MCF 10A (cell line): Measurements from ENCODE around the gene ANTKMT. TPM values are rescaled to one million over a fixed set of nuclear protein-coding genes. Genes with fewer than 3 reads are reported as not detected.

Experiments used
- BruUV-seq: library from RNA; stranded (reverse); fragments of 400-500 nt; replicated peaks from 2 replicates; lab custom pipeline; 2021; lab: Mats Ljungman, UMichigan
- CTCF ChIA-PET: fragments of 300-600 bp; sonication (Branson Sonifier 250); formaldehyde crosslinking; extraction: SDS; loops from one replicate; lab custom pipeline; 2021; ENCODE audit warnings: antibody characterized with exemption, inconsistent platforms; lab: Yijun Ruan, JAX
- POLR2A ChIA-PET: fragments of 300-600, 350-650 bp; sonication (Branson Sonifier 250); formaldehyde crosslinking; extraction: SDS; loops from one replicate; lab custom pipeline; 2020; ENCODE audit warnings: antibody characterized with exemption, inconsistent platforms; lab: Yijun Ruan, JAX
- DNase-seq: peaks from one replicate; pipeline ENCODE4 v3.0.0-alpha.2; 2018; ENCODE audit not compliant: unreplicated experiment
- H3K27ac Mint-ChIP-seq: one replicate; pipeline ENCODE4 v1.8.0; 2022; ENCODE audit warnings: mild to moderate bottlenecking, low read depth, mixed read lengths; ENCODE audit not compliant: unreplicated experiment
- H3K27me3 Mint-ChIP-seq: one replicate; pipeline ENCODE4 v1.8.0; 2022; ENCODE audit warnings: mixed read lengths; ENCODE audit not compliant: insufficient read depth, unreplicated experiment
- H3K36me3 Mint-ChIP-seq: one replicate; pipeline ENCODE4 v1.8.0; 2022; ENCODE audit warnings: mild to moderate bottlenecking, moderate library complexity, mixed read lengths; ENCODE audit not compliant: insufficient read depth, unreplicated experiment
- H3K4me1 Mint-ChIP-seq: one replicate; pipeline ENCODE4 v1.8.0; 2022; ENCODE audit warnings: mixed read lengths; ENCODE audit not compliant: insufficient read depth, unreplicated experiment
- H3K4me3 Mint-ChIP-seq: one replicate; pipeline ENCODE4 v1.8.0; 2022; ENCODE audit warnings: mild to moderate bottlenecking, moderate library complexity, mixed read lengths; ENCODE audit not compliant: unreplicated experiment
- H3K9me3 Mint-ChIP-seq: one replicate; pipeline ENCODE4 v1.8.0; 2022; ENCODE audit warnings: mixed read lengths; ENCODE audit not compliant: unreplicated experiment
- CTCF ChIP-seq: fragments of 200-600 bp; IDR thresholded peaks from one replicate; pipeline ENCODE4 v1.8.0; 2022; ENCODE audit warnings: antibody characterized with exemption, mild to moderate bottlenecking; ENCODE audit not compliant: unreplicated experiment
- intact Hi-C: fragments of 100-400 bp; cut with micrococcal nuclease; formaldehyde crosslinking; loops from 2 replicates; pipeline ENCODE4 v1.14.1; 2022
- total RNA-seq: library from RNA; stranded (reverse); gene quantifications from 2 replicates; pipeline ENCODE4 v1.2.3, GENCODE V29; 2022

The ANTKMT gene
- total RNA-seq, 1 experiment from 2014 or later = 54.7 TPM

GRCh38 chr16:674968-675883, 45.7 kb upstream of the ANTKMT start, which contains the start of gene RHBDL1:
Gene RHBDL1 (plus strand): TSS chr16:675671. CDS start chr16:675791, 120 bp downstream.
- CTCF ChIA-PET = no interaction called here
- H3K9me3 Mint-ChIP-seq = no peaks in the 10 kb centered on the region
- POLR2A ChIA-PET = interaction anchor here (0.6 to 2.0 kb wide), 9 partner anchors 9 to 85 kb away, joined by 3 to 17 read pairs (median 3); partner anchors contain the start of genes JMJD8, RAB40C, WDR24 and WDR90
- intact Hi-C loops = no loop called here
- DNase-seq = no peak
- no peak within 1 kb of the TSS for H3K4me3 Mint-ChIP-seq
- H3K27me3 Mint-ChIP-seq = no peaks in the 10 kb centered on the region
- no peaks in the 10 kb centered on the region for H3K4me1 Mint-ChIP-seq
- no peak for TF ChIP-seq CTCF
- BruUV-seq = no TSS peak
- H3K36me3 Mint-ChIP-seq = peaks cover 47% of the 10 kb centered on the region
- no peak within 1 kb of the TSS for H3K27ac Mint-ChIP-seq

- no TSS peak for BruUV-seq
- ChIA-PET CTCF (interaction anchor here (0.6 to 0.8 kb wide), 4 partner anchors 8 to 117 kb away, joined by 3 to 5 read pairs (median 3); partner anchors contain the start of gene RHOT2), POLR2A (interaction anchor here (0.6 to 2.0 kb wide), 11 partner anchors 8 to 86 kb away, joined by 3 to 17 read pairs (median 3); partner anchors contain the start of genes ANTKMT, JMJD8, RAB40C and RHOT2)
- intact Hi-C loops = no loop called here
- no peak for TF ChIP-seq CTCF
- DNase-seq = no peak
- H3K4me3 Mint-ChIP-seq = no peak overlapping the region
- H3K27ac Mint-ChIP-seq = no peak overlapping the region
- H3K4me1 Mint-ChIP-seq = no peaks in the 10 kb centered on the region
- no peaks in the 10 kb centered on the region for H3K27me3 Mint-ChIP-seq
- no peaks in the 10 kb centered on the region for H3K9me3 Mint-ChIP-seq
- peaks cover 49% of the 10 kb centered on the region for H3K36me3 Mint-ChIP-seq
Observed at GRCh38 chr16:675884-676564, 44.9 kb upstream of the ANTKMT start.

GRCh38 chr16:676565-676902, 44.4 kb upstream of the ANTKMT start:
- ChIA-PET CTCF (interaction anchor here (0.6 to 0.8 kb wide), 4 partner anchors 9 to 117 kb away, joined by 3 to 5 read pairs (median 3); partner anchors contain the start of gene RHOT2), POLR2A (interaction anchor here (0.6 to 2.0 kb wide), 7 partner anchors 9 to 83 kb away, joined by 3 to 17 read pairs (median 3); partner anchors contain the start of genes ANTKMT, RHOT2 and WDR24)
- H3K27me3 Mint-ChIP-seq = no peaks in the 10 kb centered on the region
- intact Hi-C loops = no loop called here
- BruUV-seq = no TSS peak
- peaks cover 49% of the 10 kb centered on the region for H3K36me3 Mint-ChIP-seq
- H3K4me3 Mint-ChIP-seq = peak overlapping the region; percentile 14
- no peak for TF ChIP-seq CTCF
- no peaks in the 10 kb centered on the region for H3K9me3 Mint-ChIP-seq
- no peak for DNase-seq
- H3K27ac Mint-ChIP-seq = no peak overlapping the region
- H3K4me1 Mint-ChIP-seq = no peaks in the 10 kb centered on the region
